ENCODE data around the gene TRAPPC10. TPM values are rescaled to one million over a fixed set of nuclear protein-coding genes. Genes with fewer than 3 reads are reported as not detected.

Gene TRAPPC10
- total RNA-seq, 2 donors from 2014 or later = 45.9 to 47.9 TPM

DNA sequence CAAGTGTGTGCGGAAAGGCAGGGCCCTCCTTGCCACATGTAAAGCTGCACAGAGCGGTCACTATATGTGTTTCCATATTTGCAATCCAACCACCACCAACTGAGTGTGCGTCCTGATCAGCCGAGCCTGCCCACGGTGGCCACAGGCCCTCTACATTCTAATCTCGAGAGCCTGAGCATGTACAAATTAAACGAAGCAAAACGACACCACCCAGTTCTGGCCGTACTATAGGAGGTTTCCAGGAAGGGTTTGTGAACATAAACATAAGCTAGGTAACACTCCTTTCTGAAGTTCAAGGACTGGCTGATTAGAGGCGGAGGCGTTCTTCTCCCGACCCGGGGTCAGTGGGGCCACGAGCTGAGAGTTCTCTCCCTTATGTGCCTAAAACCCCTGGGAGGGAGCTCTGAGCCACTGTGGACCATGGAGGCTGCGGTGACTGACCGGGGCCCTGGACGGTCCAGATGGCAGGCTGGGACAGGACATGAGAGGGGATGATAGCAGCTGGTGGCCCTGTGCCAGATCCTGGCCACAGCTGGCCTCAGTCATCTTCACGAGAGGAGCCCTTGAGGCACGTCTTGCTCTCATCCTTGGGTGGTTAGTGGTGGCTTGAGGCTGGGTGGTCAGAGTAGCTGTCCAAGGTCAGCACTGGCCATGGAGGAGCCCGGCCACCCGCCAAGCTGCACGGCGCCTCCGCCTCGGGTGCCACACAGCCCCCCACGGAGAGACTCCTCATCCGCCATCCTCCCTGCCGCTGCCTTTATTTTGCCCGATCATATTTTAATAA is 39.1 kb upstream of the TRAPPC10 start:
- ATAC-seq (ENCODE audit: insufficient number of reproducible peaks, low FRiP score, low read depth) = no peak
- H3K36me3 ChIP-seq = peaks cover 17% of the 10 kb centered on the region
- no peaks in the 10 kb centered on the region for H3K9me3 ChIP-seq
- TF ChIP-seq, protein P1, sequence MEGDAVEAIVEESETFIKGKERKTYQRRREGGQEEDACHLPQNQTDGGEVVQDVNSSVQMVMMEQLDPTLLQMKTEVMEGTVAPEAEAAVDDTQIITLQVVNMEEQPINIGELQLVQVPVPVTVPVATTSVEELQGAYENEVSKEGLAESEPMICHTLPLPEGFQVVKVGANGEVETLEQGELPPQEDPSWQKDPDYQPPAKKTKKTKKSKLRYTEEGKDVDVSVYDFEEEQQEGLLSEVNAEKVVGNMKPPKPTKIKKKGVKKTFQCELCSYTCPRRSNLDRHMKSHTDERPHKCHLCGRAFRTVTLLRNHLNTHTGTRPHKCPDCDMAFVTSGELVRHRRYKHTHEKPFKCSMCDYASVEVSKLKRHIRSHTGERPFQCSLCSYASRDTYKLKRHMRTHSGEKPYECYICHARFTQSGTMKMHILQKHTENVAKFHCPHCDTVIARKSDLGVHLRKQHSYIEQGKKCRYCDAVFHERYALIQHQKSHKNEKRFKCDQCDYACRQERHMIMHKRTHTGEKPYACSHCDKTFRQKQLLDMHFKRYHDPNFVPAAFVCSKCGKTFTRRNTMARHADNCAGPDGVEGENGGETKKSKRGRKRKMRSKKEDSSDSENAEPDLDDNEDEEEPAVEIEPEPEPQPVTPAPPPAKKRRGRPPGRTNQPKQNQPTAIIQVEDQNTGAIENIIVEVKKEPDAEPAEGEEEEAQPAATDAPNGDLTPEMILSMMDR (IDR thresholded peaks at IDR 0.05) = no peak
- no peak overlapping the region for H3K4me3 ChIP-seq
- no peaks in the 10 kb centered on the region for H3K27me3 ChIP-seq (replicated peaks; ENCODE audit: insufficient read depth)
- no peak overlapping the region for H3K27ac ChIP-seq
- H3K4me1 ChIP-seq (ENCODE audit: control insufficient read depth in 1 of 2, low read depth in 2 of 2) = no peaks in the 10 kb centered on the region
- DNase-seq (ENCODE audit: low spot score) = no peak

DNA sequence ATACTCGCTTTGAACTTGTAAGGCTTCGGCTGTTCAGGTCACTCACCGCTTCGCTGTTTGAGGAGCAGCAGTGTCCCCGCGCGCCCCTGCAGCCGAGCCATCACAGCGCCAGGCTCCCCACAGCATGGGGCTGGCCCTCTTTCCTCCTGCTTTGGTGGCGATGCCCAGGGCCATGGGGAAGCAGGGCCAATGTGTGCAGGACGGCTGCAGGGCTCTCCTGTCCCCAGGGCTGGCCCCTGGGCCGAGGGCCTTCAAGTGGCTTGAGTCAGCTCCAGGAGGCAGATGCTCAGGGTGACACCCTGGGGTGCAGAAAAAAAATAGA is 38.5 kb upstream of the TRAPPC10 start:
- DNase-seq (ENCODE audit: low spot score) = no peak
- Histone ChIP-seq H3K4me1 (ENCODE audit: control insufficient read depth in 1 of 2, low read depth in 2 of 2) (no peaks in the 10 kb centered on the region), H3K27ac (no peak overlapping the region)

DNA sequence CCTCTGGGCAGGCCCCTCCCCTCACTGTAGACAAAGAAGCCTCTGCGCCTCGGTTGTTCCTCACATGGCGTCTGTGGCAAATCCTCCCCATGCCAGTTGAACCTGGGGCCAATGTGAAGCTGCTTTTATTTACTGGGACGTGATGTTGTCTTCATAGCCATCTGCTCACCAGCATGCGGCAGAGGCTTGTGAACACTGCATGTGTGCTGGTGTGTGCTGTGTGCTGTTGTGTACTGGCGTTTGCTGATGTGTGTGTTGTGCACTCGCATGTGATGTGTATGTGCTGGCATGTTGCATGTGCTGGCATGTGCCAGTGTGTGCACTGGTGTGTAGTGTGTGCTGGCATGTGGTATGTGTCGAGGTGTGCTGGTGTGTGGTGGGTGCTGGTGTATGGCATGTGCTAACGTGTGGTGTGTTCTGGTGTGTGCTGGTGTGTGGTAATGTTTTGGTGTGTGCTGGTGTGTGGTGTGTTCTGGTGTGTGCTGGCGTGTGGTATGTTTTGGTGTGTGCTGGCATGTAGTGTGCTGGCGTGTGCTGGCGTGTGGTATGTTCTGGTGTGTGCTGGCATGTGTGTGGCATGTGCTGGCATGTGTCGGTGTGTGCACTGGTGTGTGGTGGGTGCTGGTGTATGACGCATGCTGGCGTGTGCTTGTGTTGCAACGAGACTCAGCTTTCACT is 37.2 kb upstream of the TRAPPC10 start:
- Histone ChIP-seq H3K4me3 (no peak overlapping the region), H3K9me3 (no peaks in the 10 kb centered on the region), H3K4me1 (ENCODE audit: control insufficient read depth in 1 of 2, low read depth in 2 of 2) (no peaks in the 10 kb centered on the region), H3K36me3 (peaks cover 14% of the 10 kb centered on the region), H3K27me3 (replicated peaks; ENCODE audit: insufficient read depth) (no peaks in the 10 kb centered on the region), H3K27ac (no peak overlapping the region)
- TF ChIP-seq, protein P1 (IDR thresholded peaks at IDR 0.05) = no peak
- DNase-seq (ENCODE audit: low spot score) (no peak), ATAC-seq (ENCODE audit: insufficient number of reproducible peaks, low FRiP score, low read depth) (no peak)

More for the DNA sequence above, 38.5 kb upstream of the TRAPPC10 start:
- TF ChIP-seq, protein P1 (IDR thresholded peaks at IDR 0.05) = no peak
- Histone ChIP-seq H3K27me3 (replicated peaks; ENCODE audit: insufficient read depth) (no peaks in the 10 kb centered on the region), H3K9me3 (no peaks in the 10 kb centered on the region), H3K4me3 (no peak overlapping the region), H3K36me3 (peaks cover 17% of the 10 kb centered on the region)
- no peak for ATAC-seq (ENCODE audit: insufficient number of reproducible peaks, low FRiP score, low read depth)

DNA sequence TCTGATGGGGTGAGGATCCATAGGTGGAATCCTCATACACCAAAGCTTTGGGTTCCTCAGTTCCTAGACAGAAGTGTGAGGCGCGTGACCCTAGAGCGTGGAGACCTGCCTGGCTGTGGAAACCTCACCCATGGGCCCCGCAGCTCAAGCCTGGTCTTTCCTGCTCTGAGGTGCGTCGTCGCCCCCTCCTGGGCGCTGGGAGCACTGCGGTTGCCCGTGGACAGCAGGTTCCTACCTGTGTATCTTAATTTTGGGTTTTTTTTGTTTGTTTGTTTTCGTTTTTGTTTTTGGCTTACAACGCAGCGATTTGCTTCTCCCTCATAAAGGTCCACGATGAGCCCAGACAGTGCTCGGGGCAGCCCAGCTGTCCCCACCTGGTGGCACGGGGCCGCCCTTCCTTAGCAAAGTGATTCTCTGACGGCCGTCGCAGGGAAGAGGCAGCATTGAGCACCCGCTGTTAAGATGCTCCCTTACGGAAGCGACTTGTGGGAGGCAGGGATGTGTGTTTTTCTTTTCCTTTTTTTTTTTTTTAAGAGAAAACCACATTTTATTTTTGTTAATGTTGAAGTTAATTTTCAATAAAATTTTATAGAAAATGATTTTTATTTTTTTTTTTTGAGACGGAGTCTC is 36.5 kb upstream of the TRAPPC10 start:
- Histone ChIP-seq H3K27ac (no peak overlapping the region), H3K27me3 (replicated peaks; ENCODE audit: insufficient read depth) (no peaks in the 10 kb centered on the region), H3K4me1 (ENCODE audit: control insufficient read depth in 1 of 2, low read depth in 2 of 2) (no peaks in the 10 kb centered on the region), H3K9me3 (no peaks in the 10 kb centered on the region), H3K4me3 (no peak overlapping the region), H3K36me3 (peaks cover 14% of the 10 kb centered on the region)
- ATAC-seq (ENCODE audit: insufficient number of reproducible peaks, low FRiP score, low read depth) (no peak), DNase-seq (ENCODE audit: low spot score) (no peak)
- TF ChIP-seq, protein P1 (IDR thresholded peaks at IDR 0.05) = peak; percentile 91

DNA sequence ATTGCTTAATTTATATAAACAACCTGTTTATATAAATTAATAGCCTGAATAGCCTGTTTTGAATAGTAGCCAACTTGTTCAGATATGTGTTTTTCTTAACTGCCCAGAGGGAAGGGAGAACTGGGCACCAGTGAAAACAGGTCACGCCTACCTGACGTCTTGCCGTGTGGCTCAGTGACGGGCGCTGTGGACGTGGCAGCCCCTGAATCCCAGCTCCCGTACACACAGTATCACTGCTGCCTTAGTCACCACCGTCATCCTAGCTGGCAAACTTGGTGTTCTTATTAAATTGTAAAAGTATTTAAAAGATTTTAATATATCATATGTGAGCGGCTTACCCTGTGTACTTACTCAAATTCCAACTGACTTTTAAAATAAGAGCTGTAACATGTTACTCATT is 35.4 kb upstream of the TRAPPC10 start:
- DNase-seq (ENCODE audit: low spot score) (no peak), ATAC-seq (ENCODE audit: insufficient number of reproducible peaks, low FRiP score, low read depth) (no peak)
- no peak overlapping the region for H3K27ac ChIP-seq
- no peaks in the 10 kb centered on the region for H3K9me3 ChIP-seq
- no peaks in the 10 kb centered on the region for H3K4me1 ChIP-seq (ENCODE audit: control insufficient read depth in 1 of 2, low read depth in 2 of 2)
- TF ChIP-seq, protein P1 (IDR thresholded peaks at IDR 0.05) = no peak
- no peak overlapping the region for H3K4me3 ChIP-seq
- H3K36me3 ChIP-seq = peaks cover 15% of the 10 kb centered on the region
- H3K27me3 ChIP-seq (replicated peaks; ENCODE audit: insufficient read depth) = no peaks in the 10 kb centered on the region
